NCI-H1436 treated with DMSO at 0.1 percent for 48 hours (cell line): ENCODE results near the gene HGFAC.

Experiments used
- DNase-seq: peaks from one replicate; lab custom pipeline; 2025; lab: John Stamatoyannopoulos, UW

The HGFAC gene

DNA sequence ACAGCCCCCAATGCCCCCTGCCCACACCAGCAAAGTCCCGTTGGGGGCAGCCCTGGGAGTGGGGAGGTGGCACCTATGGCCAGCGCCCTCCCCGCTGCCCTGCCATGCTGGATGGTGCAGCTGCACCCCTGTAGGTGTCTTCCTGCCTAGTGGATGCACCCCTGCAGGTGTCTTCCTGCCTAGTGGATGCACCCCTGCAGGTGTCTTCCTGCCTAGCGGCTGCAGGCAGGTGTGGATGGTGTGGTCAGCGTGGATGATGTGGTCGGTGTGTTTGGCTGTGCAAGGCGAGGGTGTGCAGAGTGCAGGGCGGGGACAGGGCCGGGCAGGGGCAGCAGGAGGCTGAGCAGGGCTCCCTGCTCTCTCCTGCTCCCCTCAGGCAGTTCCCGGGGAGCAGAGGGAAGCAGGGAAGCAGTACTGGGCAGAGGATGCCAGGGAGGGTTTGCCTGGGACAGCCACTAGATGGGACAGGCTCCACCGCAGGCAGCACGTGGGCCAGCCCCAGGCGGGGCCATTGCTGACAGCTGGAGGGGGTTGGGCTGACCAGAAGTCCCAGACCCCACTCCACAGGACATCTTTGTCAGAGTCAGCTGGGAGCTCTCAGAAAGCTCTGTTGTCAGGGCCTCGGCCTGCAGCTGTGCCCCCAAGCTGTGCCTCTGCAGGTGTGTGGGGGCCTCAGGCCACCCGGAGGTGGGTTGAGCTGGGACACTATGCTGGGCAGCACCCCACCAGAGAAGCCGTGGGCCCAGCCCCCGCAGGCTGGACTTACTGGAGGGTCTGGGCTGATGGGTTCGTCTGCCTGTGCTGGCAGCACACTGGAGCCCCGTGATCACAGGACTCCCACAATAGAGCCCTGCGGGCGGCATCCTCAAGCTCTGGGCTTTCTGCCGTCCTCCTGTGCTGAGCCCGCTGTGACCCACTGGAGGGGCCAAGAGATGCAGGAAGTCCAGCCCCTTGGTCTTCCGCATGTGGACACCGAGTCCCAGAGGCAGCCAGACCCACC lies 45.1 kb downstream of the HGFAC start:
- DNase-seq = no peak

- no peak for DNase-seq
Measured at GRCh38 chr4:3487861-3488260, 46.1 kb downstream of the HGFAC start.

DNA sequence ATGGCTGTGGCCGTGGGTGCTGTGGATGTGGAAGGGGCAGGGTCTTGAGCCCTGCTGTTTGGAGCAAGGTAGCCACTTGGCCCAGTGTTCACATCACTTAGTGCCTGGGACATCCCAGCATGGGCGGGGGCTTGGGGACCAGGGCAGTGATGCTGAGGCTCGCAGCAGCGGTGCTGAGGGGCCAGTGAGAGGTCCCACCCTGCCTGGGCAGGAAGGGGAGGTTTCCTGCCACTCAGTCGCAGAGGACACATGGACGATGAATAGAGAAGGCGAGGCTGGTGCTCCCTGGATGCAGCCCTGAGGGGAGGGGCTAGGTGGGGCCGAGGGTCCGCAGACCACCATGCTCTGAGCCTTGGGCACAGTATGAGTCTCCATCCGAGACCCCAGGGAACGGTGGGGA lies 47.1 kb downstream of the HGFAC start:
- no peak for DNase-seq

GRCh38 chr4:3489451-3489962 lies 47.7 kb downstream of the HGFAC start:
- DNase-seq = no peak

- no peak for DNase-seq
Measured at GRCh38 chr4:3491681-3492405, 50.1 kb downstream of the HGFAC start.

GRCh38 chr4:3492741-3493719 lies 51.3 kb downstream of the HGFAC start:
- DNase-seq = no peak

- DNase-seq = no peak
Measured at GRCh38 chr4:3493720-3494461, 52.1 kb downstream of the HGFAC start.

DNA sequence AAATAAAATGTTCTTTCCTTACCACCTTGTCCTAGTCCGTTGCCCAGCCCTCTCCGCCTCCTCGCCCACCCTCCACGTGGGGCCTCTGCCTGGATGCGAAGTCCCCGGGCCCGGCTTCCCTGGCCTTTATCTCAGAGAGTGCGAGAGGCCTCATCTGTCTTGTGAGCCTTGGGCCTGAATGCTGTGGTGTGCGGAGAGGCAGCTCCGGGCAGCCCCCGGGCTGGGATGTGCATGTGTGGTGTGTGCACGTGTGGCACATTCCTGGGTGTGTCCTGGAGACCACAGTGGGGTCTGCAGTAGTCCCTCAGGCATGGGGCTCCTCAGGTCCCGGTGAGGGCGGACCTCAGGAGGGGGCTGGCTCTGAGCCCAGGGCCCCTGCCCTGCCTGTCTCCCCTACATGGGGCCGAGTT lies 52.7 kb downstream of the HGFAC start:
- DNase-seq = no peak

GRCh38 chr4:3495204-3495975 lies 53.6 kb downstream of the HGFAC start:
- no peak for DNase-seq

DNA sequence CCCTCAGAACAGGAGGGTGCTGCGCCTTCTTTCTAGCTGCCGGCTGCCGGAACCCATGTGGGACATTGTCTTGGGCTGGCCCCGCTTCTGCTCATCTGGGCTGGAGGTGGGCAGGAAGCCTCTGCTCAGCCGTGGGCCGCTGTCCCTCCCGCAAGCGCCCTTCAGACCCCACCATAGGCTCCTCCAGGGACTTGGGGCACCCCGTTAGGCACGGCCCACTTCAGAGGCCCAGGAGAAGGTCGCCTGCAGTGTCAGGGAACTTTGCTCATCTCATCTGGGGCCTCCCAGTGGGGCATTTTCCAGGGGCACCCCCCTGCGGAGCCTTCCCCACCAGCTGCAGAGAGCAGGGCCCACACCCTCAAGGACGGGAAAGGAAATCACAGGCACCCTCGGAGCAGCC lies 54.3 kb downstream of the HGFAC start:
- no peak for DNase-seq

DNA sequence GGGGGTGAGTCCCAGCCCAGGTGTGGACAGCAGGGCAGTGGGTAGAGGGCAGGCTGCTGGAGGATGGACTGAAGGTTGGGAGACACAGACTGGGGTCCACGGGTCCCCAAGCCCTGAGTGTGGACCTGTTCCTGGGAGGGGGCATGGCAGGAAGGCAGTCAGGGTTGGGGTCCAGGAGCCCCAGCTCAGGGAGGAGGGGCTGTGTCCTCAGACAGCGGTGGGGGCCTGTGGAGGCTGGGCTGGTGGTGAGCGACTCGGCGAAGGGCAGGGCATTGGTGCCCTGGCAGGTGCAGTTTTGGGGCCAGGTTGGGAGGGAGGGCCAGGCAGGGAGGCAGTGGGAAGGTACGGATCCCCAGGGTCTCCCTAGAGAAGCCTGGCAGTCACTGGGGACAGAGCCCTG lies 55.3 kb downstream of the HGFAC start:
- DNase-seq = no peak

GRCh38 chr4:3497523-3498389 lies 56.0 kb downstream of the HGFAC start:
- no peak for DNase-seq

GRCh38 chr4:3498407-3498806 lies 56.6 kb downstream of the HGFAC start:
- DNase-seq = no peak
